ENCODE results near the gene MXRA7.
"Not testable (repeated sequence)": the region's sequence is repeated elsewhere in the genome, so short reads cannot be mapped to it uniquely, and the experiment has no call there.

Gene MXRA7

DNA sequence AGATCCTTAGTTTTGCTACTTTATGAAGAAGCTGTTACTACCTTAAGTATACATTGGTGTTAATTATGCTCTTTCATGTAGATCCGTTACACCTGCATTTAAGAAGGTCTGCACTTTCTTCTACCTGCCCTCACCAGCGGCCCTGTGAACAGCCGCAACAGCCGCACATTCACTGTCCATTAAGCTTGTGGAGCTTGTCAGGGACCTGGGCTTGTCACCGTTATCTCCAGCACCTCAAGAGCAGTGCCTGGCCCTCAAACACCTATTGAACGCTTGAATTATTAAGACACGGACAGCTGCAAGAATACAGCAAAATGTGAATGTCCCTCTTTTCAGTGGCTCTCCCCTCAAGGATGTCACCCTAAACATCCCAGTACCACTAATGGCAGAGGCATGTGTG is 3.0 kb upstream of the MXRA7 start:
- ChIA-PET POLR2A (interaction anchor here (1.7 kb wide), 1 partner anchor 13 kb away, joined by 13 read pairs; the partner anchor contains the start of genes JMJD6 and METTL23), CTCF (interaction anchor here (0.9 to 5.3 kb wide), 15 partner anchors 8 to 343 kb away, joined by 3 to 45 read pairs (median 4); partner anchors contain the start of genes JMJD6 and METTL23)
- DNase-seq (ENCODE audit: extremely low spot score) = no peak
- TF ChIP-seq, protein P1, sequence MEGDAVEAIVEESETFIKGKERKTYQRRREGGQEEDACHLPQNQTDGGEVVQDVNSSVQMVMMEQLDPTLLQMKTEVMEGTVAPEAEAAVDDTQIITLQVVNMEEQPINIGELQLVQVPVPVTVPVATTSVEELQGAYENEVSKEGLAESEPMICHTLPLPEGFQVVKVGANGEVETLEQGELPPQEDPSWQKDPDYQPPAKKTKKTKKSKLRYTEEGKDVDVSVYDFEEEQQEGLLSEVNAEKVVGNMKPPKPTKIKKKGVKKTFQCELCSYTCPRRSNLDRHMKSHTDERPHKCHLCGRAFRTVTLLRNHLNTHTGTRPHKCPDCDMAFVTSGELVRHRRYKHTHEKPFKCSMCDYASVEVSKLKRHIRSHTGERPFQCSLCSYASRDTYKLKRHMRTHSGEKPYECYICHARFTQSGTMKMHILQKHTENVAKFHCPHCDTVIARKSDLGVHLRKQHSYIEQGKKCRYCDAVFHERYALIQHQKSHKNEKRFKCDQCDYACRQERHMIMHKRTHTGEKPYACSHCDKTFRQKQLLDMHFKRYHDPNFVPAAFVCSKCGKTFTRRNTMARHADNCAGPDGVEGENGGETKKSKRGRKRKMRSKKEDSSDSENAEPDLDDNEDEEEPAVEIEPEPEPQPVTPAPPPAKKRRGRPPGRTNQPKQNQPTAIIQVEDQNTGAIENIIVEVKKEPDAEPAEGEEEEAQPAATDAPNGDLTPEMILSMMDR (IDR thresholded peaks at IDR 0.05; ENCODE audit: control extremely low read depth, extremely low read depth, low read depth, missing control alignments) = no peak

DNA sequence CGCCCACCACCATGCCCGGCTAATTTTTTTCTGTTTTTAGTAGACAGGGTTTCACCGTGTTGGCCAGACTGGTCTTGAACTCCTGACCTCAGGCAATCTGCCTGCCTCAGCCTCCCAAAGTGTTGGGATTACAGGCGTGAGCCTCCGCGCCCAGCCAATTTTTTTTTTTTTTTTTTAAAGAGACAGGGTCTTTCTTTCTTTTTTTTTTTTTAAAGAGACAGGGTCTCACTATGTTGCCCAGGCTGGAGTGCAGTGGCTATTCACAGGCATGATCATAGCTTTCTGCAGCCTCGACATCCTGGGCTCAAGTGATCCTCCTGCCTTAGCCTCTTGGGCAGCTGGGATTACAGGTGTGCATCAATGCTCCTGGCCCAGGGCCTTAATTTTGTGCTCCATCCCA is 1.6 kb upstream of the MXRA7 start:
- POLR2A ChIA-PET; DNase-seq (ENCODE audit: extremely low spot score): not testable (repeated sequence)
- CTCF ChIA-PET = interaction anchor here (1.0 to 2.0 kb wide), 4 partner anchors 31 to 189 kb away, joined by 3 to 12 read pairs (median 4); partner anchors contain the start of gene ST6GALNAC2

- DNase-seq (ENCODE audit: extremely low spot score); CTCF ChIA-PET; POLR2A ChIA-PET: not testable (repeated sequence)
Observed at GRCh38 chr17:76709951-76710862, 558 bp downstream of the MXRA7 start.

DNA sequence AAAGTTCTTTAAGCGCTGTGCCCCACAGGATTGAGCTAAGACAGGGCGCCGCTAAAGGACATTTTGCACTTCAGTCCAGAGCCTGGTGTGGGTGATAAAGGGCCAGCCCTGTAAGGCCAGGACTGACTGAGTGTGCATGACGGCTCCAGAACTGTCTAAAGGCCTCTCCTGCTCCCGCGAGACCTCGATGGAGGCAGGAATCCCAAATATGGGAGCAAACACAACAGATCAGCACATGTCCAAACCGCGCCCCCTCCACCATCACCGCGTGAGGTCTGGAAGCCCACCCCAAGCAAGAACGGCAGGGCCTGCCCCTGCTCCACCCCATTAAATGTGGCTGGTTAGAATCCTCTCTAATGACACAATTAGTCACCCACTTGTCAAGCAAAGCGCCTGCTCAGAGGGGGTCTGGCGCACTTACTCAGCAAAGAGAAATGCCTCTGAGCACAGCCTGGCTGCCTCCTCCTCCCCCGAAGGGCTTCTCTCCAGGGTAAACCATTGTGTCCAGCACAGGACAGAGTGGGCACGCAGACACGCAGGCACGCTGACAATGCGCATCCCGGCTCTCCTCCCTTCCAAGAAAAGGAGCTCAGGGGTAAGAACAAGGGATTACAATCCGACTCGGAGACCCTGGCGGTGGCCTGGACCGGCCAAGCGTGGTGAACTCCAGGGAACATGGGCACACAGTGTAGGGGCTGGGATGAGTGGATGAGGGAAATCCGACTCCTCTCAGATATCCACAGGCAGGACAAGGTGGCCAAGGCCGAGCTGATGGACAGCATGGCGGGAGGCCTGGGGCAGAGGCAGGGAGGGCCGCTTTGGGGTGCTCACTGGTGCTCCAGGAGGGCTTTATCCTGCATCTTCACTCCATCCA is 1.5 kb downstream of the MXRA7 start:
- POLR2A ChIA-PET = interaction anchor here (1.1 kb wide), 1 partner anchor 27 kb away, joined by 3 read pairs; the partner anchor contains the start of gene SRSF2
- TF ChIP-seq, protein P1 (IDR thresholded peaks at IDR 0.05; ENCODE audit: control extremely low read depth, extremely low read depth, low read depth, missing control alignments) = no peak
- CTCF ChIA-PET = interaction anchor here (1.2 kb wide), 1 partner anchor 28 kb away, joined by 6 read pairs; no protein-coding TSS in a partner anchor
- no peak for DNase-seq (ENCODE audit: extremely low spot score)

GRCh38 chr17:76707985-76708807 is 2.6 kb downstream of the MXRA7 start:
- ChIA-PET POLR2A (interaction anchor here (1.1 kb wide), 1 partner anchor 29 kb away, joined by 3 read pairs; the partner anchor contains the start of gene SRSF2), CTCF (interaction anchor here (1.0 to 1.2 kb wide), 4 partner anchors 9 to 300 kb away, joined by 3 to 8 read pairs (median 4); no protein-coding TSS in a partner anchor)
- no peak for DNase-seq (ENCODE audit: extremely low spot score)
- TF ChIP-seq, protein P1 (IDR thresholded peaks at IDR 0.05; ENCODE audit: control extremely low read depth, extremely low read depth, low read depth, missing control alignments) = no peak

- no peak for DNase-seq (ENCODE audit: extremely low spot score)
- TF ChIP-seq, protein P1 (IDR thresholded peaks at IDR 0.05; ENCODE audit: control extremely low read depth, extremely low read depth, low read depth, missing control alignments) = no peak
- ChIA-PET POLR2A (no interaction called here), CTCF (no interaction called here)
Observed at GRCh38 chr17:76706817-76707216, 3.9 kb downstream of the MXRA7 start.
